B cell (primary cell): Measurements from ENCODE around the gene HAUS3. TPM values are rescaled to one million over a fixed set of nuclear protein-coding genes. Genes with fewer than 3 reads are reported as not detected.

Experiments used
- ATAC-seq: fragments of 200-7000 bp; cut with Tn5 transposase; one replicate; pipeline ENCODE4 v1.10.0; 2021; ENCODE audit warnings: low read depth, mild to moderate bottlenecking, moderate number of reproducible peaks, moderate library complexity
- CTCF ChIA-PET: fragments of 350-600 bp; sonication (Branson Sonifier 250); formaldehyde crosslinking; loops from one replicate; lab custom pipeline; 2021; ENCODE audit warnings: antibody characterized with exemption, inconsistent platforms; lab: Charles Lee
- POLR2A ChIA-PET: fragments of 350-600 bp; sonication (Branson Sonifier 250); formaldehyde crosslinking; loops from one replicate; lab custom pipeline; 2021; ENCODE audit warnings: antibody characterized with exemption; lab: Charles Lee
- DNase-seq: peaks from one replicate; pipeline ENCODE4 v3.0.0; 2013
- H2AFZ ChIP-seq: 2 replicates; pipeline ENCODE4 v1.6.1; 2012; ENCODE audit warnings: mild to moderate bottlenecking, low read depth, low read length; ENCODE audit not compliant: insufficient read depth, poor library complexity, severe bottlenecking
- H3K27ac ChIP-seq, 2 donors: 1 replicate in 1 of 2; 2 replicates in 1 of 2; pipeline ENCODE4 v1.5.1; 2012 to 2013; ENCODE audit warnings: low read length in 2 of 2, mild to moderate bottlenecking in 2 of 2, moderate library complexity in 1 of 2
- H3K27me3 ChIP-seq, 4 experiments: fragments of 200-600 bp in 1 of 4; sonication (generic) in 1 of 4; replicated peaks in 1 of 4; 1 replicate in 2 of 4; 2 replicates in 2 of 4; pipeline versions ENCODE4 v1.6.1 to v1.7.0; 2013 to 2016; ENCODE audit warnings: low read length in 3 of 4, mild to moderate bottlenecking in 2 of 4, mixed read lengths in 1 of 4, moderate library complexity in 1 of 4; ENCODE audit not compliant: insufficient read depth in 4 of 4, control insufficient read depth in 3 of 4; ENCODE audit errors: control extremely low read depth in 1 of 4
- H3K36me3 ChIP-seq, 2 experiments: replicated peaks in 1 of 2; 1 replicate in 1 of 2; 2 replicates in 1 of 2; pipeline versions ENCODE4 v1.6.1 to v1.7.1; 2013; ENCODE audit warnings: low read length in 1 of 2; ENCODE audit not compliant: insufficient read depth in 2 of 2, control insufficient read depth in 1 of 2; ENCODE audit errors: control extremely low read depth in 1 of 2, extremely low read depth in 1 of 2
- H3K4me1 ChIP-seq, 2 donors: fragments of 200-600 bp in 1 of 2; sonication (generic) in 1 of 2; 1 replicate in 1 of 2; 2 replicates in 1 of 2; pipeline versions ENCODE4 v1.5.1 to v1.6.1; 2013 to 2017; ENCODE audit warnings: low read length in 2 of 2; ENCODE audit not compliant: control insufficient read depth in 2 of 2, insufficient read depth in 2 of 2
- H3K4me2 ChIP-seq: replicated peaks from 2 replicates; pipeline ENCODE3; 2012; ENCODE audit warnings: mild to moderate bottlenecking, low read depth, low read length; ENCODE audit not compliant: poor library complexity, severe bottlenecking
- H3K4me3 ChIP-seq, 5 experiments: fragments of 200-600 bp in 1 of 5; sonication (generic) in 1 of 5; 1 replicate in 3 of 5; 2 replicates in 2 of 5; pipeline versions ENCODE4 v1.5.1 to v1.7.0; 2011 to 2016; ENCODE audit warnings: low read length in 4 of 5, mild to moderate bottlenecking in 4 of 5, low read depth in 2 of 5, control low read depth in 1 of 5, moderate library complexity in 1 of 5; ENCODE audit not compliant: insufficient read depth in 1 of 5; ENCODE audit errors: control extremely low read depth in 1 of 5, extremely low read depth in 1 of 5
- H3K79me2 ChIP-seq: fragments of 200-600 bp; sonication (generic); one replicate; pipeline ENCODE4 v1.6.0; 2016; ENCODE audit warnings: low read length; ENCODE audit not compliant: control insufficient read depth, insufficient read depth
- H3K9ac ChIP-seq: fragments of 200-600 bp; sonication (generic); 2 replicates; pipeline ENCODE4 v1.6.1; 2017; ENCODE audit warnings: mild to moderate bottlenecking, low read length, moderate library complexity
- H3K9me3 ChIP-seq, 3 donors: one replicate each; pipeline versions ENCODE4 v1.6.1 to v1.7.1; 2013; ENCODE audit warnings: low read length in 2 of 3; ENCODE audit not compliant: control insufficient read depth in 2 of 3, insufficient read depth in 1 of 3; ENCODE audit errors: control extremely low read depth in 1 of 3
- H4K20me1 ChIP-seq: 2 replicates; pipeline ENCODE4 v1.6.0; 2012; ENCODE audit warnings: mild to moderate bottlenecking, low read length; ENCODE audit not compliant: insufficient read depth, control insufficient read depth, poor library complexity, severe bottlenecking
- H3K27ac Mint-ChIP-seq: one replicate; pipeline ENCODE4 v1.8.0; 2021; ENCODE audit warnings: mixed read lengths
- H3K27me3 Mint-ChIP-seq: one replicate; pipeline ENCODE4 v1.8.0; 2021; ENCODE audit warnings: mixed read lengths
- H3K4me1 Mint-ChIP-seq: one replicate; pipeline ENCODE4 v1.8.0; 2021; ENCODE audit warnings: mixed read lengths
- H3K4me3 Mint-ChIP-seq: one replicate; pipeline ENCODE4 v1.8.0; 2021; ENCODE audit warnings: mixed read lengths
- H3K9me3 Mint-ChIP-seq: one replicate; pipeline ENCODE4 v1.8.0; 2022; ENCODE audit warnings: mixed read lengths; ENCODE audit not compliant: insufficient read depth
- CTCF ChIP-seq: fragments of 200-600 bp; IDR thresholded peaks from one replicate; pipeline ENCODE4 v1.8.0; 2022; ENCODE audit warnings: antibody characterized with exemption, mild to moderate bottlenecking
- EZH2 ChIP-seq: IDR thresholded peaks from 2 replicates; pipeline ENCODE4 v1.6.1; 2012; ENCODE audit warnings: borderline replicate concordance, low read depth, mild to moderate bottlenecking, moderate library complexity, low read length; ENCODE audit not compliant: insufficient read depth, poor library complexity, severe bottlenecking
- WGBS: methylation state at CpG from one replicate; pipeline ENCODE4 v1.1.5; 2013; ENCODE audit warnings: missing lambda C conversion rate; ENCODE audit not compliant: insufficient coverage; 5-methylcytosine and 5-hydroxymethylcytosine counted together
- intact Hi-C: fragments of 100-400 bp; cut with micrococcal nuclease; formaldehyde crosslinking; loops from one replicate; pipeline ENCODE4 v1.10.0; 2022
- polyA plus RNA-seq: library from polyadenylated mRNA; depleted of rRNA; stranded (reverse); fragments of >200 nt; gene quantifications from 2 replicates; pipeline ENCODE4 v1.2.3, GENCODE V29; 2012
- total RNA-seq, 2 donors: library from RNA; stranded (reverse); fragments of 120-200 nt in 1 of 2; gene quantifications; 1 replicate in 1 of 2; 2 replicates in 1 of 2; pipeline versions ENCODE4 v1.2.3 to v1.2.4, GENCODE V29; 2013 to 2022

The HAUS3 gene
- total and polyA plus RNA-seq, 2 donors (not counting 1 experiment from before 2014, with no cell fraction given) = 8.2 to 26.5 TPM

- Histone ChIP-seq H4K20me1 (no peaks in the 10 kb centered on the region), H3K79me2 (no peaks in the 10 kb centered on the region), H2AFZ (no peak overlapping the region), H3K27me3 (no peaks in the 10 kb centered on the region), H3K27ac (no peak overlapping the region), H3K4me3 (no peak overlapping the region), H3K4me1 (no peaks in the 10 kb centered on the region), H3K9me3 (no peaks in the 10 kb centered on the region), H3K4me2 (no peak overlapping the region), H3K36me3 (no peaks in the 10 kb centered on the region), H3K9ac (no peak overlapping the region)
- ChIA-PET POLR2A (no interaction called here), CTCF (no interaction called here)
- H3K4me3 Mint-ChIP-seq = no peak overlapping the region
- no peak overlapping the region for H3K27ac Mint-ChIP-seq
- intact Hi-C loops = no loop called here
- H3K27me3 Mint-ChIP-seq = no peaks in the 10 kb centered on the region
- ATAC-seq (no peak), DNase-seq (no peak)
- no CpG with 5 or more reads among the region's 4 CpGs for WGBS
- H3K9me3 Mint-ChIP-seq = no peaks in the 10 kb centered on the region
- TF ChIP-seq EZH2 (no peak), CTCF (no peak)
- H3K4me1 Mint-ChIP-seq = no peaks in the 10 kb centered on the region
Measured at GRCh38 chr4:2194496-2194895, 47.4 kb downstream of the HAUS3 start.

DNA sequence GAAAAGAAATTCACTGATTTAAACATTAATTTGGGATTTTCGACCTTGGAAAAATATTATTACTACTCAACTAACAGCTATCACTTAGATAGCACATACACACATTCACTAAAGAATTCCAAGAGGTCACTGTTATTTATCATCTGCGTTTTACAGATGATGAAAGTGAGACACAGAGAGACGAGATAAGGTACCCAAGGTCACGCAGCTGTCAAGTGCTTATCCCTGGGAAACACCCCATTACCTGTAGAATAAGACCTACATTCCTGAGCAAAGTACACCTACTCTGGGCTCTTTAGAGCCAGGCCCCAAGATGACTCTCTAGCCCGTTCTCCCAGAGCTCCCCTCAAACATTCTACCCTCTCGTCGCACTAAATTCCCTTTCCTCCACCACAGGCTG, 48.6 kb downstream of the HAUS3 start:
- DNase-seq (no peak), ATAC-seq (no peak)
- WGBS = 100% methylated on average over 6 of the region's 7 CpGs
- no peak overlapping the region for H3K4me2 ChIP-seq
- POLR2A ChIA-PET = no interaction called here
- Mint-ChIP-seq H3K27me3 (no peaks in the 10 kb centered on the region), H3K4me1 (no peaks in the 10 kb centered on the region), H3K27ac (no peak overlapping the region), H3K4me3 (no peak overlapping the region), H3K9me3 (no peaks in the 10 kb centered on the region)
- no peaks in the 10 kb centered on the region for H3K4me1 ChIP-seq
- H3K27me3 ChIP-seq = no peaks in the 10 kb centered on the region
- no peak overlapping the region for H3K27ac ChIP-seq
- H3K9ac ChIP-seq = no peak overlapping the region
- TF ChIP-seq CTCF (no peak), EZH2 (no peak)
- no peak overlapping the region for H2AFZ ChIP-seq
- H3K4me3 ChIP-seq = no peak overlapping the region
- no peaks in the 10 kb centered on the region for H4K20me1 ChIP-seq
- CTCF ChIA-PET = no interaction called here
- peaks cover 0 to 2% (median 0%) of the 10 kb centered on the region in 3 donors for H3K9me3 ChIP-seq
- H3K79me2 ChIP-seq = no peaks in the 10 kb centered on the region
- no peaks in the 10 kb centered on the region for H3K36me3 ChIP-seq
- intact Hi-C loops = no loop called here
